Hematopoietic multipotent progenitor cell treated with erythropoietin and hydrocortisone succinate and interleukin-3 and kit ligand, for 15 days (in vitro differentiated cells): ENCODE measurements around the gene PCDHGB3.
"Not testable (repeated sequence)": the region's sequence is repeated elsewhere in the genome, so short reads cannot be mapped to it uniquely, and the experiment has no call there.

Experiments used
- DNase-seq: peaks from one replicate; pipeline ENCODE4 v3.0.0-alpha.2; 2015; ENCODE audit warnings: low spot score

PCDHGB3 gene

DNA sequence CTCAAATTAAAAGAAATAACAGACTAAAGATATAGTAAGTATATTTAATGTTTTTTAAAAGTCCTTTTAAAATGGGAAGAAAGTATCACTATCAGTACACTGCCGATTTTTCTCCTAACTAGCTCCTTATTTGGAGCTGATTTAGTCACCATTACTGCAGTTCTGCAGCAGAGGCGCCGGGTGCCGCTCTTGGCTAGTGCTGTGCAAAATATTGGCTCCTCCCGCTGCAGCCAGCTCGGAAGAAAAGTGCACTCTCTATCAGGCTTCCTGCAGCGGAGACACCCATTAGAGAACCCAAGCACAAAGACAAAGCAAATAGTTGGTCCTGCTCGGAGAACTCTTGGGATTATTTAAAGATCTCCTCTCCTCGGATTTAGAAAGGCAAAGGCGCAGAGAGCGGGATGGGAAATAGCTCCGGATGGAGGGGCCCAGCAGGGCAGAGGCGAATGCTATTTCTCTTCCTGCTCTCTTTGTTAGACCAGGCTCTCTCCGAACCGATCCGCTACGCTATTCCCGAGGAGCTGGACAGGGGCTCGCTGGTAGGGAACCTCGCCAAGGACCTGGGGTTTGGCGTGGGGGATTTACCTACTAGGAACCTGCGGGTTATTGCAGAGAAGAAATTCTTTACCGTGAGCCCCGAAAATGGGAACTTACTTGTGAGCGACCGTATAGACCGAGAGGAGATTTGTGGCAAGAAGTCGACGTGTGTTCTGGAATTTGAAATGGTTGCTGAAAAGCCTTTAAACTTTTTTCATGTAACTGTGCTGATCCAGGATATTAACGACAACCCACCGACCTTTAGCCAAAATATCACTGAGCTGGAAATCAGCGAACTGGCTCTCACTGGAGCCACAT is at the start of gene PCDHGB3:
Gene PCDHGB3 (plus strand): TSS at position 249 of the 855 bp plus-strand sequence. CDS start 153 bp downstream, at position 402.
- DNase-seq = no peak

DNA sequence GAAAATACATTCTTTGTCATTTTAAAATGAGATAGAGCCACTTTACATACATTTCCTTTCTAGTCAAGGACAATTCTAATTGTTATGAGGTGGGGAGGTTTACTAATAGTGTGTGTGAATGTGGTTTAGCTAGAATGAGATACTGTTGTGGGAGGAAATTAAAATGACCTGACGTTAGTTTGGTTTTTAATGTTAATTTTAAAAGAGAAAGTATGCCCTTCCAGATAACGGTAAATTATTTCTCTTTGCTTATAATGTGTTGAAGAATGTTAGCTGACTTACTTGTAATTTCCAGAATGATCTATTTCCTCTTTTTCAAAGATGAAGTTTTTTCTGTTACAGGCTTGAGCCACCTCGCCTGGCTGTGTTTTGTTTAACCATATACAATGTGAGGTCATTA is 47.8 kb upstream of the PCDHGB3 start:
- no peak for DNase-seq

GRCh38 chr5:141326088-141326854 is 43.8 kb upstream of the PCDHGB3 start:
- DNase-seq = no peak

GRCh38 chr5:141328231-141328630 is 41.8 kb upstream of the PCDHGB3 start:
- DNase-seq = no peak

GRCh38 chr5:141330299-141331080 is 39.6 kb upstream of the PCDHGB3 start, which contains the start of gene PCDHGA1:
PCDHGA1 (plus strand) TSS chr5:141330514.
- DNase-seq = no peak

- DNase-seq = not testable (repeated sequence)
These were observed 37.5 kb upstream of the PCDHGB3 start for GRCh38 chr5:141332571-141332970.

GRCh38 chr5:141338538-141339306 is 31.3 kb upstream of the PCDHGB3 start, which contains the start of gene PCDHGA2:
PCDHGA2 (plus strand) TSS chr5:141338760.
- no peak for DNase-seq

DNA sequence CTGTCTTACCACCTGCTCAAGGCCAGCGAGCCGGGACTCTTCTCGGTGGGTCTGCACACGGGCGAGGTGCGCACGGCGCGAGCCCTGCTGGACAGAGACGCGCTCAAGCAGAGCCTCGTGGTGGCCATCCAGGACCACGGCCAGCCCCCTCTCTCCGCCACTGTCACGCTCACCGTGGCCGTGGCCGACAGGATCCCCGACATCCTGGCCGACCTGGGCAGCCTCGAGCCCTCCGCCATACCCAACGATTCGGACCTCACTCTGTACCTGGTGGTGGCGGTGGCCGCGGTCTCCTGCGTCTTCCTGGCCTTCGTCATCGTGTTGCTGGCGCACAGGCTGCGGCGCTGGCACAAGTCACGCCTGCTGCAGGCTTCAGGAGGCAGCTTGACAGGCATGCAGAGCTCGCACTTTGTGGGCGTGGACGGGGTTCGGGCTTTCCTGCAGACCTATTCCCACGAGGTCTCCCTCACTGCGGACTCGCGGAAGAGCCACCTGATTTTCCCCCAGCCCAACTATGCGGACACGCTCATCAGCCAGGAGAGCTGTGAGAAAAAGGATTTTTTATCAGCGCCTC is 29.2 kb upstream of the PCDHGB3 start:
- DNase-seq = not testable (repeated sequence)

- no peak for DNase-seq
These were observed 27.3 kb upstream of the PCDHGB3 start for GRCh38 chr5:141342773-141343172.

DNA sequence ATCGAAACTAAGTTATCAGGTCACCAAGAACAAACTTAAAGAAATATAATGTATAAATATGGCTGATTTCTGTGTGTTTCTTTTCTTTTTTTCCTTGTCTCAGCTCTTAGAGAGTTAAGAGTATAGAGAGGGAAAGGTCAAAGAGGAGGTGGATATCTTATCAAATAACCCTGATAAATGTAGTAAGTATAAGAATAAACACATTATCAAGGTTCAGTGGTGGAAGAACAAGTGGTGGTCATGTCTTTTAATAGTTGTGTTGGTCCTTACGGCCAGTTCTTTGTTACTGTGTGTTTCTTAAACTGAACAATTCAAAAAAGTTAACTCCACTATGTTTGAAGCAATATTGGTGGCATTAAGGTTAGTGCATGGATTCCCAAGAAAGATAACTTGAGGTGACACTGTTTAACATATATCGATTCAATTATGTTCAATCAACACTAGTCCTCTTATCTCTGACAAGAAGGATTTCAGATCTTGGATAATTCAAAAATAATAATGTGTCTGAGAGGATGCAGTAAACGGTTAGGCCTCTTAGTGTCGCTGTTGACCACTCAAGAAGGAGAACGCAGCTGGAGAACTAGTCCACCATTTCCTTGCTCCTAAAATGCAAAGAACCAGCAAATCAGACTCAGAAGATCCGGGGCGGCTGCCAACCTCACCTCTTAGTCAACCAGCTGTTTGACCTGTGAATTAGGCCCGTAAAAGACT is 26.6 kb upstream of the PCDHGB3 start, which contains the start of gene PCDHGA3:
Gene PCDHGA3 (plus strand): TSS at position 588 of the 711 bp plus-strand sequence. CDS start 205 bp downstream, outside the sequence.
- DNase-seq = no peak

GRCh38 chr5:141343953-141344463 is 26.0 kb upstream of the PCDHGB3 start:
- no peak for DNase-seq

DNA sequence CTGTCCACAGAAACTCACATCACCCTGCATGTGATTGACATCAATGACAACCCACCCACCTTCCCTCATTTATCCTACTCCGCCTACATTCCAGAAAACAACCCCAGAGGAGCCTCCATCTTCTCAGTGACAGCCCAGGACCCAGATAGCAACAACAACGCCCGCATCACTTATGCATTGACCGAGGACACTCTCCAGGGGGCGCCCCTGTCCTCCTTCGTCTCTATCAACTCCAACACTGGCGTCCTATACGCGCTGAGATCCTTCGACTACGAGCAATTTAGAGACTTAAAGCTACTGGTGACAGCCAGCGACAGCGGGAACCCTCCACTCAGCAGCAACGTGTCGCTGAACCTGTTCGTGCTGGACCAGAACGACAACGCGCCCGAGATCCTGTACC is 24.7 kb upstream of the PCDHGB3 start:
- no peak for DNase-seq

DNA sequence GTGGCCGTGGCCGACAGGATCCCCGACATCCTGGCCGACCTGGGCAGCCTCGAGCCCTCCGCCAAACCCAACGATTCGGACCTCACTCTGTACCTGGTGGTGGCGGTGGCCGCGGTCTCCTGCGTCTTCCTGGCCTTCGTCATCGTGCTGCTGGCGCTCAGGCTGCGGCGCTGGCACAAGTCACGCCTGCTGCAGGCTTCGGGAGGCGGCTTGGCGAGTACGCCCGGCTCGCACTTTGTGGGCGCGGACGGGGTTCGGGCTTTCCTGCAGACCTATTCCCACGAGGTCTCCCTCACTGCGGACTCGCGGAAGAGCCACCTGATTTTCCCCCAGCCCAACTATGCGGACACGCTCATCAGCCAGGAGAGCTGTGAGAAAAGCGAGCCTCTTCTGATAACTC is 24.0 kb upstream of the PCDHGB3 start:
- DNase-seq = not testable (repeated sequence)

GRCh38 chr5:141349917-141350619 is 20.0 kb upstream of the PCDHGB3 start, which contains the start of gene PCDHGB1:
PCDHGB1 (plus strand) TSS chr5:141350099; CDS start chr5:141350261, 162 bp downstream.
- DNase-seq = no peak

- no peak for DNase-seq
These were observed 18.5 kb upstream of the PCDHGB3 start for GRCh38 chr5:141351591-141351990.

- no peak for DNase-seq
These were observed 15.1 kb upstream of the PCDHGB3 start, which contains the start of gene PCDHGA4 for GRCh38 chr5:141354900-141355469. PCDHGA4 (plus strand) TSS chr5:141355021; CDS start chr5:141355108, 87 bp downstream.

DNA sequence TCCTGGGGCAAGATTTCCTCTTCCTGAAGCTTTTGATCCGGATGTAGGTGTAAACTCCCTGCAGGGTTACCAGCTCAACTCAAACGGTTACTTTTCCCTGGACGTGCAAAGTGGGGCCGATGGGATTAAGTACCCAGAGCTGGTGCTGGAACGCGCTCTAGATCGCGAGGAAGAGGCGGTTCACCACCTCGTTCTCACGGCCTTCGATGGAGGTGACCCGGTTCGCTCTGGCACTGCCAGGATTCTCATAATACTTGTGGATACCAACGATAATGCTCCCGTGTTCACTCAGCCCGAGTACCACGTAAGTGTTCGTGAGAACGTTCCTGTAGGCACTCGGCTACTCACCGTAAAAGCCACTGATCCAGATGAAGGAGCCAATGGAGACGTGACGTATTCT is 14.4 kb upstream of the PCDHGB3 start:
- DNase-seq = no peak

DNA sequence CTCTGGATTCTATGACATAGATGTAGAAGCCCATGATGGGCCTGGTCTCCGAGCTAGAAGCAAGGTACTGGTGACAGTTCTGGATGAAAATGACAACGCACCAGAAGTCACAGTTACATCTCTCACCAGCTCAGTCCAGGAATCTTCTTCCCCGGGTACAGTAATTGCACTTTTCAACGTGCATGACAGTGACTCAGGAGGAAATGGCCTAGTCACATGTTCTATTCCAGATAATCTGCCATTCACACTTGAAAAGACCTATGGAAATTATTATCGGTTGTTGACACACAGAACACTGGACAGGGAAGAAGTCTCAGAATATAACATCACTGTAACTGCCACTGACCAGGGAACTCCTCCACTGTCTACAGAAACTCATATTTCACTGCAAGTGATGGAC is 13.9 kb upstream of the PCDHGB3 start:
- DNase-seq = no peak

DNA sequence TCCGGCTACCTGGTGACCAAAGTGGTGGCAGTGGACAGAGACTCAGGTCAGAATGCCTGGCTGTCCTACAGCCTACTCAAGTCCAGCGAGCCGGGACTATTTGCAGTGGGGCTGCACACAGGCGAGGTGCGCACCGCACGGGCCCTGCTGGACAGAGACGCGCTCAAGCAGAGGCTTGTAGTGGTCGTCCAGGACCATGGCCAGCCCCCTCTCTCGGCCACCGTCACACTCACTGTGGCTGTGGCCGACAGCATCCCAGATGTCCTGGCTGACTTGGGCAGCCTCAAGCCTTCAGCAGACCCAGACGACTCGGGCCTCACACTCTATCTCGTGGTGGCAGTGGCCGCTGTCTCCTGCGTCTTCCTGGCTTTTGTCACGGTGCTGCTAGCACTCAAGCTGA is 13.1 kb upstream of the PCDHGB3 start:
- DNase-seq = no peak
